HG03457 (cell line): Measurements from ENCODE around the gene TMTC4.
"Not testable (repeated sequence)": the region's sequence is repeated elsewhere in the genome, so short reads cannot be mapped to it uniquely, and the experiment has no call there.

Source experiments
- ATAC-seq: cut with Tn5 transposase; IDR thresholded peaks from one replicate; pipeline ENCODE4 v1.9.1; 2021; ENCODE audit warnings: moderate number of reproducible peaks; ENCODE audit not compliant: unreplicated experiment

Gene TMTC4

DNA sequence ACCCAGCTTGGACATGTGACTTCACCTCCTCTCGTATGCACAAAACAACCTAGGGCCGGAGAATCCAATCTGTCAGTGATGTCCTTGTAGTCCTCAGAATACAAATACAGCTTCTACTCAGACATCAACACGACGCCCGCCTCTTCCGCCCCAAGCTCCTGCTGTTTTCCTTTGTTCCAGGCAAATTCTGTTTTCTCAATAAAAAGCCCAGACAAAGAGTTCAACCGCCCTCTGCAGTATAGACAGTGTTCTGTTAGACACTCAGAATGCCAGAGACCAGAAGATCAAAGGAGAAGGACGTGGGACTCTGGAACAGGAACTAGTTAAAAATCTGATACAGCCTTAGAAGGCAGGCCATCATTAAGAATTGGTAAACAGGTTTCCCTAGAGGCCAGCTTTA is 44.0 kb downstream of the TMTC4 start:
- no peak for ATAC-seq

- no peak for ATAC-seq
Observed at GRCh38 chr13:100627120-100627519, 47.5 kb downstream of the TMTC4 start.

DNA sequence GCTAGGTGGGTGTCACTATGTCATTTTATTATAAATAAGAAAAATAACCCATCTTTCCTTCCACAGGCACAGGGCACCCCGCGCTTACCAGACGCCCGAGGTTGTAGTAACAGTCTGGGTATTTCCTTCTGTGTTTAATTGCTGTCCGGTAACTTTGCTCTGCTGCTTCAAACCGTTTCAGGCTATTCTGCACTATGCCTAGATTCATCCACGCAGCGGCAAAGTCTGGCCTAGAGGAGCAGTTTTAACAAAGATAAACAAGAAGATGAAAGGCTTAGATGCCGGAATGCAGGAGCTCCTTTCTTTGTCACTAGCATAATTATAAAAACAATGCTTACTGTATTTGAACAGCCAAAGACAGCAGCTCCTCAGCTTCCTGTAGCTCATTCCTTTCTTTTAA is 49.1 kb downstream of the TMTC4 start:
- ATAC-seq = no peak

DNA sequence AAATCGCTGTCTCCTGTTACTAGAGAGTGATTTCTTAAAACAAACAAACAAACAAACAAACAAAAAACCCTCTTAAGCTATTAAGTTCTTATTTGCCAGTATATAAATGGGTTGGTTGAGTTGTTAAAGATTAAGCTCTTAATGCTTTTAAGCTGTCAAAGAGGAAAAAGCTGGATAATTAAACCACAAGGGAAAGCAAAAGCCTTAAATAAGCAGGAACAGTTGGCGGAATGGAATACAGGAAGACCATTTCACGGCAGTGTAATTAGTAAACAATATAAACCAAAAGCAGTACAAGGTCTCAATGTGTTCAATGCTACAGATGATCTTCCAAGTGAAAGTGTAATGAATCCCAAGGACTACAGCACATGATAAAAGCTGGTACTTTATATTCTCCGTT is 53.8 kb downstream of the TMTC4 start:
- no peak for ATAC-seq

GRCh38 chr13:100619940-100620339 is 54.7 kb downstream of the TMTC4 start:
- no peak for ATAC-seq

DNA sequence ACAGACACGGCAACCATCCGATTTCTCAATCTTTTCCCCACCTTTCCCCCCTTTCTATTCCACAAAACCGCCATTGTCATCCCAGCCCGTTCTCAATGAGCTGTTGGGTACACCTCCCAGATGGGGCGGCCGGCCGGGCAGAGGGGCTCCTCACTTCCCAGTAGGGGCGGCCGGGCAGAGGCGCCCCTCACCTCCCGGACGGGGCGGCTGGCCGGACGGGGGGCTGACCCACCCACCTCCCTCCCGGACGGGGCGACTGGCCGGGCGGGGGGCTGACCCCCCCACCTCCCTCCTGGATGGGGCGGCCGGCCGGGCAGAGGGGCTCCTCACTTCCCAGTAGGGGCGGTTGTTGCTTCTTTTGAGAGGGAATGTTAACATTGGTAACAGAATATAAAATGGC is 55.7 kb downstream of the TMTC4 start:
- ATAC-seq = not testable (repeated sequence)

GRCh38 chr13:100613031-100613430 is 61.6 kb downstream of the TMTC4 start:
- no peak for ATAC-seq

- ATAC-seq = no peak
Observed at GRCh38 chr13:100611678-100612492, 62.7 kb downstream of the TMTC4 start.

GRCh38 chr13:100610391-100611347 is 63.9 kb downstream of the TMTC4 start:
- ATAC-seq = no peak

- ATAC-seq = peak; percentile 82
Observed at GRCh38 chr13:100608906-100609305, 65.7 kb downstream of the TMTC4 start.

DNA sequence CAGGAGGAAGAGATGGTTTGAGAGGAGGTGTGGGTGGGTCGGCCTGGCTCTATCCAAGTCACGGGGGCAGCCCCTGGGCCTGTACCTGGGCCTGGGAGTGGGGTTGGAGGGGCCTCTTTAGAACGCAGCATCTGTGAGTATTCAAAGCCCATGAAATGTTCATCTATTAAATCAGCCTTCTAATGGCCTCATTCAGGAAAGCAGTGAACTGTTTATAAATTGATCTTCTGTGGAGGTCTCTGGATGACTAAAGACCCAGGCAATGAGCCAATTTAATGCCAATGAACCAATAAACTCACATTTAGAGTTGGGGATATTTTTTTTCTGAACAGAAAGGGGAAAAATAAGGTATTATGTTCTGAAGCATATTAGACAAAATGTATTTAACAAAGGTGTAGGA is 66.1 kb downstream of the TMTC4 start:
- ATAC-seq = no peak

DNA sequence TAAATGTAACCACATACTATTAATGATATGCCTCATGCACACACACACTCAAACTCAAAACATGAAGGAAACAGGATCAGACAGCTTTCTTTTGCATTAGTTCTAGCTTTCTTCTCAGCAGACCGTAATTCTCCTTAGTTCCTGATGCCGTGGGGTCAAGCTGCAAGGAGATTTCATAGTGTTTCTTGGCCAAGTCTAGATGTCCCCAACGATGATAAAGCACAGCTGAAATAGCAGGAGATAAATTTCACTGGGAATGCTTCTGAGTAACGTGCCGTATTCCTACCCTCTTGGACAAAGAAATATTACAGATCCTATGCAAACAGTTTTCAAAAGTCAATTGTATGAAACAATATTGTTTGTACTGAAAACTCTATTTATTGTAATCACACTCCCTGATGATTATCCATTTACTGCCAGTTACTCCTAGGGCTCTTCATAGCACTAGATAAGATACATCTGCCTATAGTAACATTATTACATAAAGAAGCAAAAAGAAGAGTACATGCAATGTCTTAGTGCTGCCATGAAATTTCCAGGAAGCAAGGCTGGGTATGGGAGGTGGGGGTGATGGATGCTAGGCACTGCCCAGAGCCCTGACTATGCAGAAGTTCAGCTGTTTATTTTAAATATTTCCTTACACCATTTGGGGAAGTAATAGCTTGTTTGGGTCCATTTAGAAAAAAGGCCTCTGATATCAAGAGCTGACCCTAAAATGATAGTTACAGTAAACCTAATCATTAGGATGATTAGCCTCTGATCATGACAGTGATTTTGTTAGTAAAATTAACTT is 69.5 kb downstream of the TMTC4 start:
- ATAC-seq = no peak

DNA sequence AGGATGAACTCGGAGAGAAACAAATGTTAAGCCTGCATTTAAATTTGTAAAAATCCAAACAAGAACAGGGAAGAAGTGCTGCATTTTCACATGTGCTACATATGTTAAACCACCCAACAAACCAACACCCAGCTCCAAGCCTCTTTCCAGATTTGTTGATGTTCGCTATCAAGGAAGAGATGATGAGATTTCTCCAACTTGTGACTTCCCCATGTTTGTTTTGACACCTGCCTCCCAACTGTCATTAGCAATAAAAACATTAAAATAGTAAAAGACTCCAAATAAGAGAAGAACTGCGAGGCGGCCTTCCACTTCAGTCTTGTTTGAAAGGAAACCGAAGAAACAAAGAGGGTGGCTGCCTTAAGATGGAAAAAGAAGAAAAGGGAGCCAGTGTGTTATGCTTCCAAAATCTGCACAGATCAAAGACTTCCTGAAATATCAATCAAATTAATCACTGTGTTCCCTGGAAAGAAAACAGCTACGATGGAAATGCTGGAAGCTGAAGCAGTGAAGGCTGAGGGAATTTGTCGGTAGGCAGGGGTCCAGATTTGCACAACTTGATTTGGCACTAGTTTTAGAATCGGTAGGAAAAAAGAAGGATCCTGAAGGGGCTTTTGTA is 72.0 kb downstream of the TMTC4 start:
- no peak for ATAC-seq

DNA sequence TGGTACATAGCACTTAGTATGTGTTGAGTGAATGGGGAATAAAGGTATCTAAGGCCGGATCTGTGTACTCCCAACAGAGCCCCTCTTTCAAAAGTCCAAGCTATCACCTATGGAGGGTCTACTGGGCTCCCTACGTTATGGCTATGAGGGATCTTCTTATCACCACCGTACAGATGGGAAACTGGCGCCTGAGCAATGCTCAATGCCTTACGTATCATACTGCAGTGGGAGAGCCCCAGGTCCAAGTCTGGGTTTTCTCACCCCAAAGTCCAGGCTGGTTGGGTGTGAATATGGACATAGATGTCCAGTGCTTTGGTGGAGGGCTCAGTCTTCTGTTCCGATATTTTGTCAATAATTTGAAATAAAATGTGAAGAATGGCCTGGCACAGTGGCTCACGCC is 72.9 kb downstream of the TMTC4 start:
- ATAC-seq = no peak

GRCh38 chr13:100600915-100601314 is 73.7 kb downstream of the TMTC4 start:
- no peak for ATAC-seq

DNA sequence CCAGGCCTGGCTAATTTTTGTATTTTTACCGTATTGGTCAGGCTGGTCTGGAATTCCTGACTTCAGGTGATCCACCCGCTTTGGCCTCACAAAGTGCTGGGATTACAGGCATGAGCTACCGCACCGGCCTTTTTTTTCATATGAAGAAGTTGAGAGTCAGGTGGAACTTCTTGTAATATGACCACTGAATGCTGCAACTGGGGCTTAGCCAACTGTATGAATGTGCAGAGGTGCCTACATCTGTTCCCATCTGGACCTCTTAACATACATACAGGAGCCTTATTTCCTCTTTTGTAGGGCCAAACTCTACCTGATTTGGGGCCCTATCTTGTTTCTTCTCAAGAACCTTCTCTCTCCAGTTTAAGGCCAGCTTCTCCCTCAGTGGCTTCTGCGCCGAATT is 74.1 kb downstream of the TMTC4 start:
- no peak for ATAC-seq

GRCh38 chr13:100597253-100597652 is 77.3 kb downstream of the TMTC4 start:
- ATAC-seq = no peak

DNA sequence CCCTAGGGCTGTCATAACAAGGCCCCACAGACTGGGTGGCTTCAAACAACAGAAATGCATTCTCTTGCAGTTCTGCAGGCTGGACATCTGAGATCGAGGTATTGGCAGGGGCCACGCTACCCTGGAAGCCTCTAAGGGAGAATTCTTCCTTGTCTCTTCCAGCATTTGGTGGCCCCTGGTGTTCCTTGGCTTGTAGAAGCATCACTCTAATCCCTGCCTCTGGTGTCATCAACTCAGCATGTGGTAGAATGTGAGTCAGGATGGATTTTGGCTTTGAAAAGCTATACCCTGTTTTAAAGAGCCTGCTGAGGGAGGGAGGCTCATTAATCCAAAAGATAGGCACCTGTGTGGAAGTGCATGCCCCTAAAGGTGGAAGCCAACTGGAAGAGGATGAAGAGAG is 78.1 kb downstream of the TMTC4 start:
- no peak for ATAC-seq

GRCh38 chr13:100594731-100595130 is 79.9 kb downstream of the TMTC4 start:
- ATAC-seq = no peak

GRCh38 chr13:100594255-100594654 is 80.3 kb downstream of the TMTC4 start:
- ATAC-seq = no peak
